ENCODE measurements around the gene PPP1R9B.

The PPP1R9B gene

DNA sequence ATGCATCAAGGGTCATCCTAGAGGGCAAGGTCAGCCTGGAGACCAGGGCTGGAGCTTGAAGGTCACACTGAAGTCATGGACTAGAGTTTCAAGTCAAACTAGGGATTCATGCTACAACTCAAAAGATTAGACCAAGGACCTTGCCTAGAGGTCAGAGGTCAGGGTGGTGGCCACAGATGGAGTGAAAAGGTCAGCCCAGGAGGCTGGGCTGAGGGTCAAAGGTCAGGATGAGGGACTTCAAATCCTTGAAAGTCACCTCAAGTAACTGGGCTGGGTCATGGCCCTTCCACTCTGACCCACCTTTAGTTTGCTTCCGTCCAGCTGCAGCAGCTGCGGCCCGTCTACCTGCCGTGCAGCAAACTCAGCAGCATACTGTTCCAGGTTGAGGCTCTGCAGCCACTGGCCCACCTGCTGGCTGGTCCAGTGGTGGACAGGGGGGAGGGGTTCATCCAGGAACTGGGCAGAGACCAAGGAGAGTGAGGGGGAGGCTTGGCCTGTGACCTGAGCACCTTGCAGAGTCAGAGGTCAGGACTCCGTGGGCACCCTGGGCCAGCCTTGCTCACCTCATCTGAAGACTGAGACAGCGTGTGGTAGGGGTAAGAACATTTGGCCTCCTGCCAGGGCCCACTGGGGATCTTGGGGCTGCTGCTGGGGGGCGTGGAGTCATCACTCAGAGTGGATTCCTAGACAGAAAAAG, 36.7 kb downstream of the PPP1R9B start:
- no peak for DNase-seq (ENCODE audit: low read depth)
- H3K4me3 ChIP-seq (replicated peaks; ENCODE audit: low read depth, low read length), result no peak overlapping the region
- TF ChIP-seq, protein P1, sequence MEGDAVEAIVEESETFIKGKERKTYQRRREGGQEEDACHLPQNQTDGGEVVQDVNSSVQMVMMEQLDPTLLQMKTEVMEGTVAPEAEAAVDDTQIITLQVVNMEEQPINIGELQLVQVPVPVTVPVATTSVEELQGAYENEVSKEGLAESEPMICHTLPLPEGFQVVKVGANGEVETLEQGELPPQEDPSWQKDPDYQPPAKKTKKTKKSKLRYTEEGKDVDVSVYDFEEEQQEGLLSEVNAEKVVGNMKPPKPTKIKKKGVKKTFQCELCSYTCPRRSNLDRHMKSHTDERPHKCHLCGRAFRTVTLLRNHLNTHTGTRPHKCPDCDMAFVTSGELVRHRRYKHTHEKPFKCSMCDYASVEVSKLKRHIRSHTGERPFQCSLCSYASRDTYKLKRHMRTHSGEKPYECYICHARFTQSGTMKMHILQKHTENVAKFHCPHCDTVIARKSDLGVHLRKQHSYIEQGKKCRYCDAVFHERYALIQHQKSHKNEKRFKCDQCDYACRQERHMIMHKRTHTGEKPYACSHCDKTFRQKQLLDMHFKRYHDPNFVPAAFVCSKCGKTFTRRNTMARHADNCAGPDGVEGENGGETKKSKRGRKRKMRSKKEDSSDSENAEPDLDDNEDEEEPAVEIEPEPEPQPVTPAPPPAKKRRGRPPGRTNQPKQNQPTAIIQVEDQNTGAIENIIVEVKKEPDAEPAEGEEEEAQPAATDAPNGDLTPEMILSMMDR (IDR thresholded peaks at IDR 0.05; ENCODE audit: low read length, missing control alignments), result no peak

DNA sequence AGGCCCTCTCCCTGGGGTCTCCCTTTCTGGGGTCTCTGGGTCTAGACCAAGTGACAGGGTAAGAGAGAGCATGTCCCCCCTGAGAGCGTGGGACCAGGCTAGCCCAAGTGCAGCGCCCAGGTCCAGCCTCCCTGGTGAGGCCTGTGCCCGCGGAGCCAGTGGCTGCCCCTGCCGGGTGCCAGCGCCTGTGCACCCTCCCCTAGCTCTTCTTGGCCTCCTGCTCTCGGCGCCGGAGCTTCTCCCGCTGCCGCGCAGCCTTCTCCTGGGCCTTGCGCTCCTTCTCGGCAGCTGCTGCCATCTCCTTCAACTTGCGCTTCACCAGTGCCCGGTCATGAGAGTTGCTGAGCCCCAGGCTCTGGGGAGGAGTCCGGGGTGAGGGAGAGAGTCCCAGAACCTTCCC, 37.8 kb downstream of the PPP1R9B start:
- TF ChIP-seq, protein P1 (IDR thresholded peaks at IDR 0.05; ENCODE audit: low read length, missing control alignments), result no peak
- H3K4me3 ChIP-seq (replicated peaks; ENCODE audit: low read depth, low read length), result no peak overlapping the region

DNA sequence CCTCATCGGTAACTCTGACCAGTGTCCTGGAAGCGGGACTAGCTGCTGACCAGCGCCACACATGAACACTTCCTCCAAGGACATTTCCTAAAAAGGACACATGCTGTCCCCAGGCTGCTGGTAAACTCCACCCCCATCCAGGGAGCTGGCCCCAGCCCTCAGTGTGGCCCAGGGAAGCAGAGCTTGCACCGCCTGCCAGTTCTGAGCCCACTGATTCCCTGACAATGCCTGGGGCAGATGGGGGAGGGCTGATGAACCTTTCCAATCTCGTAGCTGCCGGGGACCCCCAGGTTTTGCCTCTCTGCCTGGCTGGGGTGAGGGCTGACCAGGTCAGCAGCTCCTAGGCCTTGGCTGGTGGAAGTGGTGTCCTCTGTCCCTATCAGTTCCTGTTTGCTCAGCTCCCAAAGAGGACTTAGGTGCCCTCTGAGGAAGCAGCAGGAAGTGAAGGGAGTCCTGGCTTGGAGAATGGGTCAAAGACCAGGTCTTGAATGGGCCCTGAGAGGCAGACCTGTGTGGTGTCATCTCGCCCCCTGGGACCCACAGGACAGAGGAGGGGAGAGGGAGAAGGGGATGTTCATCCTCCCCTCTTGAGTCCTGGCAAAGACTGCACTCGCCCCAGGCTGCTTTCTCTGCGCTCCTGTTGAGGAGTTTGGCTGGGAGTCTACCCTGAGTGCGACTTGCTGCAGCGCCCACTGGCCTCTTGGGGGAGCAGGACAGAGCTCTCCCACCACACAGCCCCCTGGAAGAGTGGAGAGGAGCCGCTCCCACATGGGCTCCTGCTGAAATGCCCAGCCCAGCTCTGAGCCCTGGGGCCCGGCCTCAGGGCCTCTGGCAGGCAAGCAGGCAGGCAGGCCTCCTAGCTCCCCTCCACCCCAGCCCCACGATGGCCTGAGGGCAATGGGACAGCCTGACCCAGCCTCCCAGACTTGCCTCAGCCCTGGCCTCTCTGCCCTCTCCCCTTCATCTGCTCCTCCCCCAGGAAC, 38.5 kb downstream of the PPP1R9B start:
- H3K4me3 ChIP-seq (replicated peaks; ENCODE audit: low read depth, low read length), result no peak overlapping the region

More for the DNA sequence above, 37.8 kb downstream of the PPP1R9B start:
- DNase-seq (ENCODE audit: low read depth), result no peak

DNA sequence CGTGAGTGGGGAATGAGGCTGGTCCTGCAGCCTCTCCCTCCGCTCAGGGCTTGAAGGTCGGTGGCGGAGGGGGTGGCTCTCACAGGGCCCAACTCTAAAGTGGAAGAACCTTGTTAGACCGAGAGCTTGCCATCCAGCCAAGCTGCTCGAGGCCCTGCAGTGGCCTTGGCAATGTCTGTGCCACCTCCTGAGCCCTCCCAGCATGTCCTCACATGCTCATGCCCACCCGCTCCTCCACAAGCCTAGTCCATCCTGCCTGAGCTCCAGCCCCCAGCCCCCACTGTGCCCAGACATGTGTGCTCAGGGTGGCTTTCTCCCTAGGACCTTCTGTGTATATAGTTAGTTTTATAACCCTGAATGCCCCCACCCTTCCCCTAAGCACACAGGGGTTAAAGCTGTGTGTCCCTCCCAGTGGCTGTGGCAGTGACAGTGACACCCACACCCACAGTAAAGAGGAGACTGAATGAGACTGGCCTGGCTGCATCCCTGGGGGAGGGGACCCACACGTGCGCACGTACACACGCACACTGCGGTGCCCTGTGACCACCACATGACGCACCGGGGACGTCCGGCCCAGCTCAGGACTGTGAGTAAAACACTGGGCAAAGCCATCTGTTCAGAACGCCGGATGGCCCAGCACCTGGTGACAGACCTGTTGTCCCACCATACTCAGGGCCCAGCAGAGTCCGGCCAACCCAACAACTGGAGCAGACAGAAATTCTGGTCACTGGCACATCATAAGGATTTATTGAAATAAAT, 39.7 kb downstream of the PPP1R9B start:
- no peak for DNase-seq (ENCODE audit: low read depth)
- TF ChIP-seq, protein P1 (IDR thresholded peaks at IDR 0.05; ENCODE audit: low read length, missing control alignments), result no peak
- H3K4me3 ChIP-seq (replicated peaks; ENCODE audit: low read depth, low read length), result no peak overlapping the region

More for the DNA sequence above, 38.5 kb downstream of the PPP1R9B start:
- TF ChIP-seq, protein P1 (IDR thresholded peaks at IDR 0.05; ENCODE audit: low read length, missing control alignments), result no peak
- no peak for DNase-seq (ENCODE audit: low read depth)

DNA sequence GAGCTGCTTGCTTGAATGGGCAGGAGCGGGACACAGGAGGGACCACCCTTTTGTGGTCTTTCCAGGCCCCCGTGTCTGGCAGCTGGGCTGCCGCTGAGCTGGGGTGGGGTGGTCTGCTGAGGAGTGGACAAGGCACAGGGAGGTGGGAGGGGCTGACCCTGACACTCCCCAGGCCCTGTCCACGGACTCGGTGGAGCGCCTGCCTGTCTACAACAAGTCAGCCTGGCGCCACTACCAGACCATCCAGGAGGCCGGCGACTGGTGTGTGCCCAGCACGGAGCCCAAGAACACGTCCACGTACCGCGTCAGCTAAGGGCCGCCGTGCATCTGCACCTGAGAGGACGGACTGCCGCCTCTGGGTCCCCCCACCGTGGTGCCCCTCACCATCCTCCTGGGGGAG, 40.7 kb downstream of the PPP1R9B start:
- no peak for DNase-seq (ENCODE audit: low read depth)
- H3K4me3 ChIP-seq (replicated peaks; ENCODE audit: low read depth, low read length), result no peak overlapping the region
- TF ChIP-seq, protein P1 (IDR thresholded peaks at IDR 0.05; ENCODE audit: low read length, missing control alignments), result no peak

DNA sequence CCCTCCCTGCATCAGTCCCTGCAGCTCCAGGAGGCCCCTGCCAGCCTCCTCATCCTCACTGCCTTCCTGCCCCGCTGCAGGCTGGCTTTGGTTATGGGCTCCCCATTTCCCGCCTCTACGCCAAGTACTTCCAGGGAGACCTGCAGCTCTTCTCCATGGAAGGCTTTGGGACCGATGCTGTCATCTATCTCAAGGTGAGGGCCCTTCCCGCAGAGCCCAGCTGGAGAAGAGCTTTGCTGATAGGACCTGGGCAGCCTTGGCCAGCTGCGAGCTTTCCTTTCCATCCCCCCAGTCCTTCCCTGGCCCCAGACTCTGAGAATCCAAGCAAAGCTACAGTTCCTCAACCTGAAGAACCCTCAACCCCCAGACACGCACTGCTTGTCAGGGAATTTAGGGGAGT, 41.3 kb downstream of the PPP1R9B start:
- DNase-seq (ENCODE audit: low read depth), result no peak
- TF ChIP-seq, protein P1 (IDR thresholded peaks at IDR 0.05; ENCODE audit: low read length, missing control alignments), result no peak
- H3K4me3 ChIP-seq (replicated peaks; ENCODE audit: low read depth, low read length), result no peak overlapping the region
